H1 (cell line): ENCODE data around the gene NDUFS5. TPM values are rescaled to one million over a fixed set of nuclear protein-coding genes. Genes with fewer than 3 reads are reported as not detected.

Experiments
- CTCF ChIA-PET: fragments of 300-600 bp; sonication (Branson Sonifier 250); formaldehyde crosslinking; loops from one replicate; lab custom pipeline; 2021; ENCODE audit not compliant: partially characterized antibody; lab: Charles Lee
- POLR2A ChIA-PET: fragments of 300-600 bp; sonication (Branson Sonifier 250); formaldehyde crosslinking; loops from one replicate; lab custom pipeline; 2021; ENCODE audit warnings: inconsistent platforms; ENCODE audit not compliant: partially characterized antibody; lab: Charles Lee
- DNase-seq, 2 experiments: peaks; one replicate each; pipeline versions ENCODE4 v3.0.0 to v3.0.0-alpha.2; 2010 to 2022; ENCODE audit warnings: low spot score in 2 of 2, low read depth in 1 of 2, mixed read lengths in 1 of 2
- FAIRE-seq: peaks from 2 replicates; lab custom pipeline; 2011; peaks lifted over from hg19 to GRCh38; lab: Jason Lieb, UNC
- H2AFZ ChIP-seq: 2 replicates; pipeline ENCODE4 v1.8.1; 2012; ENCODE audit warnings: low read length, inconsistent platforms
- H2AK5ac ChIP-seq: 2 replicates; pipeline ENCODE4 v1.6.1; 2013; ENCODE audit warnings: low read depth, low read length
- H2BK120ac ChIP-seq: replicated peaks from 2 replicates; pipeline ENCODE3; 2013; ENCODE audit warnings: low read depth, low read length, inconsistent platforms
- H2BK12ac ChIP-seq: 2 replicates; pipeline ENCODE4 v1.6.1; 2013; ENCODE audit warnings: low read depth, low read length
- H2BK15ac ChIP-seq: 2 replicates; pipeline ENCODE4 v1.6.1; 2013; ENCODE audit warnings: low read length
- H2BK20ac ChIP-seq: 2 replicates; pipeline ENCODE4 v1.6.1; 2013; ENCODE audit warnings: low read length
- H2BK5ac ChIP-seq: 2 replicates; pipeline ENCODE4 v1.6.1; 2013; ENCODE audit warnings: low read depth, low read length
- H3K14ac ChIP-seq: 2 replicates; pipeline ENCODE4 v1.6.1; 2013; ENCODE audit warnings: inconsistent platforms; ENCODE audit not compliant: insufficient read length
- H3K18ac ChIP-seq: 2 replicates; pipeline ENCODE4 v1.6.1; 2013; ENCODE audit warnings: low read length; ENCODE audit errors: extremely low read depth
- H3K23ac ChIP-seq: 2 replicates; pipeline ENCODE4 v1.6.1; 2013; ENCODE audit warnings: inconsistent platforms; ENCODE audit not compliant: insufficient read length
- H3K23me2 ChIP-seq: 2 replicates; pipeline ENCODE4 v1.6.1; 2013; ENCODE audit warnings: low read depth, low read length
- H3K27ac ChIP-seq: 2 replicates; pipeline ENCODE4 v1.6.1; 2011; ENCODE audit warnings: low read depth, low read length, inconsistent platforms
- H3K27me3 ChIP-seq, 4 experiments: replicated peaks in 1 of 4; 1 replicate in 1 of 4; 2 replicates in 3 of 4; pipeline versions ENCODE4 v1.6.1 to v1.8.1; 2011 to 2013; ENCODE audit warnings: low read length in 3 of 4, mild to moderate bottlenecking in 3 of 4, inconsistent platforms in 2 of 4, mixed read lengths in 2 of 4, moderate library complexity in 1 of 4; ENCODE audit not compliant: control insufficient read depth in 3 of 4, insufficient read depth in 3 of 4; ENCODE audit errors: extremely low read depth in 1 of 4
- H3K36me3 ChIP-seq, 4 experiments: 2 replicates each; pipeline versions ENCODE4 v1.6.1 to v1.8.1; 2011 to 2013; ENCODE audit warnings: mild to moderate bottlenecking in 4 of 4, low read length in 3 of 4, moderate library complexity in 2 of 4, control low read depth in 1 of 4, inconsistent platforms in 1 of 4; ENCODE audit not compliant: insufficient read depth in 4 of 4, control insufficient read depth in 2 of 4
- H3K4ac ChIP-seq: replicated peaks from 2 replicates; pipeline ENCODE3; 2013; ENCODE audit warnings: low read length, low read depth, mixed read lengths, inconsistent platforms; ENCODE audit not compliant: insufficient read length
- H3K4me1 ChIP-seq, 4 experiments: replicated peaks in 1 of 4; 1 replicate in 1 of 4; 2 replicates in 3 of 4; pipeline versions ENCODE4 v1.6.1 to v1.8.1; 2011 to 2013; ENCODE audit warnings: low read length in 3 of 4, inconsistent platforms in 2 of 4, mixed read lengths in 1 of 4; ENCODE audit not compliant: insufficient read depth in 4 of 4, control insufficient read depth in 3 of 4
- H3K4me2 ChIP-seq, 2 experiments: 2 replicates each; pipeline versions ENCODE4 v1.6.1 to v1.8.1; 2011 to 2013; ENCODE audit warnings: low read depth in 2 of 2, low read length in 2 of 2, control low read depth in 1 of 2, inconsistent platforms in 1 of 2, mild to moderate bottlenecking in 1 of 2; ENCODE audit not compliant: insufficient read depth in 1 of 2
- H3K4me3 ChIP-seq, 4 experiments: fragments of 200-600, 300-600 bp in 1 of 4; sonication (generic), shearing (Covaris generic), sonication (Bioruptor Twin) in 1 of 4; 2 replicates each; pipeline versions ENCODE4 v1.5.1 to v1.8.1; 2011 to 2016; ENCODE audit warnings: low read length in 4 of 4, low read depth in 3 of 4, control low read depth in 2 of 4, inconsistent platforms in 2 of 4, mild to moderate bottlenecking in 2 of 4, mixed read lengths in 1 of 4, moderate library complexity in 1 of 4; ENCODE audit not compliant: insufficient read depth in 2 of 4; ENCODE audit errors: extremely low read depth in 1 of 4
- H3K56ac ChIP-seq: replicated peaks from 2 replicates; pipeline ENCODE3; 2013; ENCODE audit warnings: low read depth, mild to moderate bottlenecking, mixed read lengths, low read length, inconsistent platforms; ENCODE audit not compliant: insufficient read length
- H3K79me1 ChIP-seq: 2 replicates; pipeline ENCODE4 v1.6.1; 2013; ENCODE audit warnings: low read depth, low read length, control low read depth
- H3K79me2 ChIP-seq, 2 experiments: 2 replicates each; pipeline versions ENCODE4 v1.6.1 to v1.8.1; 2012 to 2013; ENCODE audit warnings: low read length in 2 of 2, mild to moderate bottlenecking in 2 of 2, inconsistent platforms in 1 of 2; ENCODE audit not compliant: insufficient read depth in 2 of 2, control insufficient read depth in 1 of 2
- H3K9ac ChIP-seq, 4 experiments: replicated peaks in 1 of 4; 1 replicate in 1 of 4; 2 replicates in 3 of 4; pipeline versions ENCODE4 v1.6.1 to v1.8.1; 2011 to 2013; ENCODE audit warnings: low read depth in 3 of 4, low read length in 3 of 4, control low read depth in 2 of 4, mild to moderate bottlenecking in 2 of 4, moderate library complexity in 2 of 4, inconsistent platforms in 1 of 4; ENCODE audit errors: extremely low read depth in 1 of 4
- H3K9me3 ChIP-seq, 2 experiments: 2 replicates each; pipeline versions ENCODE4 v1.6.1 to v1.8.1; 2012 to 2013; ENCODE audit warnings: mild to moderate bottlenecking in 2 of 2, moderate library complexity in 2 of 2, control low read depth in 1 of 2, inconsistent platforms in 1 of 2, low read depth in 1 of 2, low read length in 1 of 2, mixed read lengths in 1 of 2; ENCODE audit not compliant: insufficient read depth in 2 of 2
- H4K20me1 ChIP-seq, 2 experiments: replicated peaks in 1 of 2; 2 replicates each; pipeline versions ENCODE3 to v1.8.1; 2011 to 2013; ENCODE audit warnings: inconsistent platforms in 2 of 2, low read length in 2 of 2, mild to moderate bottlenecking in 1 of 2; ENCODE audit not compliant: insufficient read depth in 2 of 2, control insufficient read depth in 1 of 2
- H4K5ac ChIP-seq: 2 replicates; pipeline ENCODE4 v1.6.1; 2013; ENCODE audit warnings: low read length, low read depth, mixed read lengths, inconsistent platforms; ENCODE audit not compliant: insufficient read length
- H4K8ac ChIP-seq: 2 replicates; pipeline ENCODE4 v1.8.0; 2013; ENCODE audit warnings: mild to moderate bottlenecking, moderate library complexity, low read length, inconsistent platforms; ENCODE audit not compliant: insufficient read depth; ENCODE audit errors: extremely low read depth
- H4K91ac ChIP-seq: replicated peaks from 2 replicates; pipeline ENCODE3; 2013; ENCODE audit warnings: low read length, mixed read lengths, inconsistent platforms; ENCODE audit not compliant: insufficient read length
- FOSL1 ChIP-seq: IDR thresholded peaks from 2 replicates; pipeline ENCODE4 v1.6.1; 2011; ENCODE audit warnings: mild to moderate bottlenecking, low read depth, low read length, moderate library complexity; ENCODE audit not compliant: insufficient read depth
- GTF2F1 ChIP-seq: IDR thresholded peaks from 2 replicates; pipeline ENCODE4 v1.6.1; 2012; ENCODE audit warnings: low read depth, low read length, improper control_type of control experiment, borderline replicate concordance
- KDM4A ChIP-seq: IDR thresholded peaks from one replicate; pipeline ENCODE4 v1.7.1; 2012; ENCODE audit warnings: low read depth, mild to moderate bottlenecking, moderate library complexity, low read length, inconsistent platforms; ENCODE audit not compliant: severe bottlenecking
- WGBS, 2 experiments: shearing (Covaris generic) in 1 of 2; methylation state at CpG; one replicate each; pipeline versions ENCODE4 v1.1.6 to v1.1.7; 2013 to 2015; ENCODE audit warnings: low lambda C conversion rate in 2 of 2, mixed read lengths in 2 of 2, inconsistent platforms in 1 of 2, low coverage in 1 of 2, missing lambda C conversion rate in 1 of 2; ENCODE audit not compliant: insufficient replicate concordance in 2 of 2, insufficient coverage in 1 of 2, insufficient read length in 1 of 2; ENCODE audit errors: extremely low coverage in 1 of 2, missing lambda C conversion rate in 1 of 2; 5-methylcytosine and 5-hydroxymethylcytosine counted together
- polyA plus RNA-seq, 7 experiments: library from polyadenylated mRNA; depleted of rRNA in 3 of 7; stranded (reverse) in 5 of 7; unstranded in 2 of 7; fragments of >200 nt in 5 of 7; fragments of 200-250 nt in 2 of 7; gene quantifications; 1 replicate in 5 of 7; 2 replicates in 1 of 7; 4 replicates in 1 of 7; pipeline versions ENCODE4 v1.2.1 to v1.2.3, GENCODE V29; 2011 to 2013; ENCODE audit warnings: missing spikeins in 2 of 7, mixed read lengths in 2 of 7
- total RNA-seq: library from RNA; stranded (reverse); fragmentation: NEBNext Ultra II Directional; extraction: Animal tissue kit (Norgen Biotek cat#: 25700); gene quantifications from 2 replicates; pipeline ENCODE4 v1.2.1, GENCODE V29; 2021

The NDUFS5 gene
- total and polyA plus RNA-seq, 2 of the 8 experiments (the other 6 are each of a cell fraction or from before 2014, with no cell fraction given), result 435 to 835 TPM

- Histone ChIP-seq H3K4ac (no peak overlapping the region), H2BK120ac (no peak overlapping the region), H3K79me2 (no peaks in the 10 kb centered on the region), H4K91ac (no peak overlapping the region), H3K27ac (no peak overlapping the region), H2BK20ac (no peak overlapping the region), H2AFZ (no peak overlapping the region), H3K4me1 (no peaks in the 10 kb centered on the region), H3K23me2 (no peaks in the 10 kb centered on the region), H2BK5ac (no peak overlapping the region), H2BK15ac (no peak overlapping the region), H3K4me2 (no peak overlapping the region), H3K27me3 (no peaks in the 10 kb centered on the region), H3K4me3 (no peak overlapping the region), H3K14ac (no peak overlapping the region), H3K56ac (no peak overlapping the region), H4K5ac (no peak overlapping the region), H2AK5ac (no peak overlapping the region), H4K8ac (no peak overlapping the region), H2BK12ac (no peak overlapping the region), H3K79me1 (no peaks in the 10 kb centered on the region), H3K23ac (no peak overlapping the region), H3K36me3 (peaks cover 0 to 5% (median 1%) of the 10 kb centered on the region in 4 experiments; a peak in 4 of 8 replicates), H3K9ac (no peak overlapping the region), H3K9me3 (no peaks in the 10 kb centered on the region), H3K18ac (no peak overlapping the region), H4K20me1 (no peaks in the 10 kb centered on the region)
- CTCF ChIA-PET, result interaction anchor here (0.6 to 0.8 kb wide), 3 partner anchors 29 to 1588 kb away, joined by 3 read pairs; no protein-coding TSS in a partner anchor
- 82% methylated on average over 6 of the region's 7 CpGs; no CpG with 5 or more reads in 1 of the 2 experiments for WGBS, 2 experiments
- no peak for DNase-seq
- POLR2A ChIA-PET, result interaction anchor here (0.6 to 2.8 kb wide), 6 partner anchors 8 to 157 kb away, joined by 3 to 7 read pairs (median 4); no protein-coding TSS in a partner anchor
- FAIRE-seq, result no peak
- TF ChIP-seq KDM4A (no peak), GTF2F1 (no peak), FOSL1 (no peak)
Measured at GRCh38 chr1:39048745-39049370, 22.7 kb downstream of the NDUFS5 start.
